ENCODE data around the gene GBP3. TPM values are rescaled to one million over a fixed set of nuclear protein-coding genes. Genes with fewer than 3 reads are reported as not detected.

Gene GBP3
- total and polyA plus RNA-seq, 9 donors, result 5.0 to 24.9 (median 14.2) TPM

- DNase-seq, result no peak
- Histone ChIP-seq H3K36me3 (no peaks in the 10 kb centered on the region), H3K4me1 (ENCODE audit: insufficient read depth) (no peaks in the 10 kb centered on the region), H3K27me3 (no peaks in the 10 kb centered on the region), H3K9me3 (no peaks in the 10 kb centered on the region), H3K4me3 (no peak overlapping the region), H3K27ac (no peak overlapping the region)
- WGBS, 3 donors, result 35 to 47% (median 42%) methylated on average over 2 of the region's 2 CpGs
- TF ChIP-seq, protein P1, sequence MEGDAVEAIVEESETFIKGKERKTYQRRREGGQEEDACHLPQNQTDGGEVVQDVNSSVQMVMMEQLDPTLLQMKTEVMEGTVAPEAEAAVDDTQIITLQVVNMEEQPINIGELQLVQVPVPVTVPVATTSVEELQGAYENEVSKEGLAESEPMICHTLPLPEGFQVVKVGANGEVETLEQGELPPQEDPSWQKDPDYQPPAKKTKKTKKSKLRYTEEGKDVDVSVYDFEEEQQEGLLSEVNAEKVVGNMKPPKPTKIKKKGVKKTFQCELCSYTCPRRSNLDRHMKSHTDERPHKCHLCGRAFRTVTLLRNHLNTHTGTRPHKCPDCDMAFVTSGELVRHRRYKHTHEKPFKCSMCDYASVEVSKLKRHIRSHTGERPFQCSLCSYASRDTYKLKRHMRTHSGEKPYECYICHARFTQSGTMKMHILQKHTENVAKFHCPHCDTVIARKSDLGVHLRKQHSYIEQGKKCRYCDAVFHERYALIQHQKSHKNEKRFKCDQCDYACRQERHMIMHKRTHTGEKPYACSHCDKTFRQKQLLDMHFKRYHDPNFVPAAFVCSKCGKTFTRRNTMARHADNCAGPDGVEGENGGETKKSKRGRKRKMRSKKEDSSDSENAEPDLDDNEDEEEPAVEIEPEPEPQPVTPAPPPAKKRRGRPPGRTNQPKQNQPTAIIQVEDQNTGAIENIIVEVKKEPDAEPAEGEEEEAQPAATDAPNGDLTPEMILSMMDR (IDR thresholded peaks at IDR 0.05), result peak in 2 of 3 donors; percentile 12 to 40
- no peak for TF ChIP-seq EP300 (IDR thresholded peaks at IDR 0.05)
- intact Hi-C loops (cut with DNase I), result loop anchor here in 1 of 4 donors (10.0 kb wide), 1 partner anchor 481 kb away; no protein-coding TSS in a partner anchor
Observed at GRCh38 chr1:88973520-88974137, 49.0 kb downstream of the GBP3 start.

DNA sequence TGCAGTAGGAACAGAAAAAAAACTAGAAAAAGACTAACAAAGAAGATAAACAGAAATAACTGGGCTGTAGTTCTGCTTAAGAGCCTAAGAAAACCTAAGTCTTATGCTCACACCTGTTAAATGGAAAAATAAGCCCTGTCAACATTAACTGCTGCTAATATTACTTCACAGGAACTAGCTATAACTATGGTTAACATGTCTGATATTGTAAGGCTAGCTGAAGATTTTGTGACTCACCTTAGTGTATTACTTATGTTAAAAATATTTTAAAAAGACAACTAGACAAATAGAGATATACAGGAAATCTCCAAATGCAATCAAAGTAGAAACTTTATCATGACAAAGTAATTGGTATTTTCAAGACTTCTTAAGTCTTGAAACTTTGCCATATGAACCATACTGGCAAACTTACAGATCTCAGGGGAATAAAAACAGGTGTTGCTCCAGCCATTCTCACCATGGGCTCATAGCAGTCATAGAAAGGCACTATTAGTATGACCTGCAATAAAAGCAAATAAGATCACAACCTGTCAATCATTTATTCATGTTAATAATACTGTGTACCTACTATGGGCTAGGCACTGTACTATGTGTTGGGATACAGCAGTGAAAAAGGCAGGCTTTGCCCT is 60.9 kb downstream of the GBP3 start:
- no peaks in the 10 kb centered on the region for H3K36me3 ChIP-seq
- no peaks in the 10 kb centered on the region for H3K4me1 ChIP-seq (ENCODE audit: insufficient read depth)
- no peak for TF ChIP-seq POLR2A (IDR thresholded peaks at IDR 0.05)
- no peak for TF ChIP-seq EP300 (IDR thresholded peaks at IDR 0.05)
- TF ChIP-seq, protein P1 (IDR thresholded peaks at IDR 0.05), result no peak
- no peak for DNase-seq
- no peak overlapping the region for H3K4me3 ChIP-seq
- intact Hi-C loops (cut with DNase I), result loop anchor here in 1 of 4 donors (1.0 kb wide), 1 partner anchor 36 kb away; no protein-coding TSS in a partner anchor
- H3K27ac ChIP-seq, result no peak overlapping the region
- no peaks in the 10 kb centered on the region for H3K9me3 ChIP-seq
- H3K27me3 ChIP-seq, result no peaks in the 10 kb centered on the region

DNA sequence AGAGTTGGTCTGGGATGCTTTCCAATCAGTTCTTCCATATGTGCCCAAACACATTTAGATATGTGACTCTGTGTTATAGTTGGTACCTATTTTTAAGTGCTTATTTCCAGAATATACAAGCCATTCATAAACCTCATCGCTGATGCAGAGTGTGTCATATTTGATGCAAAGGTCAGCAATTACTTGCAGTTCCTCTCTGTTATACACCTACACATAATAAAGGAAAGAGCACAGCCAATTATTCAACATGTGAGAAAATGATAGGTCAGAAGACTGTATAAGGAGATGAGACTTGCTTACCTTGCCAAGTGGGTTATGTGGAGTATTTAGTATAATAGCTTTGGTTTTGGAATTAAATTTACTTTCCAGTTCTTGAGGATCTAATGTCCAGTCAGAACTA is 61.6 kb downstream of the GBP3 start:
- Histone ChIP-seq H3K27ac (no peak overlapping the region), H3K9me3 (no peaks in the 10 kb centered on the region), H3K4me3 (no peak overlapping the region), H3K27me3 (no peaks in the 10 kb centered on the region), H3K36me3 (no peaks in the 10 kb centered on the region), H3K4me1 (ENCODE audit: insufficient read depth) (no peaks in the 10 kb centered on the region)
- no peak for TF ChIP-seq POLR2A (IDR thresholded peaks at IDR 0.05)
- intact Hi-C loops (cut with DNase I), result no loop called here
- WGBS, 3 donors, result 0 to 53% (median 39%) methylated on average over 1 of the region's 1 CpG
- no peak for DNase-seq

Small RNA genes lying within 50 kb of the gene (small RNA-seq; reads per million reads assigned to genes)
- not detected for gene RF00019

Other genes with a start within 250 kb of the GBP3 start
- gene GTF2B, start 131.3 kb downstream of the GBP3 start, total RNA-seq, result 10 to 100 TPM; 23.2 to 38.7 (median 24.8) TPM
- gene GTF2B, start 131.3 kb downstream of the GBP3 start, polyA plus RNA-seq, result 10 to 100 TPM; 34.5 to 34.9 TPM
- gene KYAT3, start 30.2 kb downstream of the GBP3 start, total RNA-seq, result 10 to 100 TPM; 20.4 to 35.5 (median 25.7) TPM
- gene KYAT3, start 30.2 kb downstream of the GBP3 start, polyA plus RNA-seq, result 10 to 100 TPM; 21.2 to 40.3 TPM
- gene RBMXL1, start 30.2 kb downstream of the GBP3 start, total RNA-seq, result 10 to 100 TPM; 12.4 to 30.0 (median 22.5) TPM
- 10 to 100 TPM in 1 of 2 donors, 1 to 10 TPM in 1; 8.8 to 15.2 TPM for gene RBMXL1, start 30.2 kb downstream of the GBP3 start, polyA plus RNA-seq
- gene GBP1, start 42.3 kb upstream of the GBP3 start, total RNA-seq, result 10 to 100 TPM; 16.4 to 27.1 (median 20.8) TPM
- 10 to 100 TPM; 15.2 to 41.7 TPM for gene GBP1, start 42.3 kb upstream of the GBP3 start, polyA plus RNA-seq
- 100 to 1,000 TPM in 1 of 7 donors, 10 to 100 TPM in 6; 39.3 to 105 (median 65.8) TPM for gene GBP2, start 103.2 kb upstream of the GBP3 start, total RNA-seq
- gene GBP2, start 103.2 kb upstream of the GBP3 start, polyA plus RNA-seq, result 100 to 1,000 TPM in 1 of 2 donors, 10 to 100 TPM in 1; 74.9 to 237 TPM
- gene GBP7, start 153.1 kb upstream of the GBP3 start, total RNA-seq, result under 1 TPM in 2 of 7 donors, not detected in 5; 0.15 to 0.28 TPM
- gene GBP7, start 153.1 kb upstream of the GBP3 start, polyA plus RNA-seq, result not detected
- gene GBP4, start 176.1 kb upstream of the GBP3 start, total RNA-seq, result 10 to 100 TPM in 2 of 7 donors, 1 to 10 TPM in 5; 5.7 to 23.7 (median 8.4) TPM
- 10 to 100 TPM; 16.8 to 40.8 TPM for gene GBP4, start 176.1 kb upstream of the GBP3 start, polyA plus RNA-seq
- gene GBP5, start 250.0 kb upstream of the GBP3 start, total RNA-seq, result 1 to 10 TPM; 1.0 to 3.2 (median 1.4) TPM
- gene GBP5, start 250.0 kb upstream of the GBP3 start, polyA plus RNA-seq, result 1 to 10 TPM in 1 of 2 donors, under 1 TPM in 1; 0.77 to 8.6 TPM

Measured in ovary (tissue), 9 donors.